Activated T-helper 1 cell treated with anti-CD3 and anti-CD28 coated beads, Interleukin-2, amount 50 U/mL, for 16 hours (primary cell): ENCODE measurements around the gene ZNF761.
A peak's percentile ranks its signal among the peaks of the same experiment; 100 is the strongest.
"Not testable (repeated sequence)": the region's sequence is repeated elsewhere in the genome, so short reads cannot be mapped to it uniquely, and the experiment has no call there.

Experiments used
- DNase-seq, 2 donors: peaks; one replicate each; pipeline ENCODE4 v3.0.0-alpha.2; 2020; ENCODE audit warnings: low read depth in 1 of 2, low spot score in 1 of 2

Gene ZNF761

DNA sequence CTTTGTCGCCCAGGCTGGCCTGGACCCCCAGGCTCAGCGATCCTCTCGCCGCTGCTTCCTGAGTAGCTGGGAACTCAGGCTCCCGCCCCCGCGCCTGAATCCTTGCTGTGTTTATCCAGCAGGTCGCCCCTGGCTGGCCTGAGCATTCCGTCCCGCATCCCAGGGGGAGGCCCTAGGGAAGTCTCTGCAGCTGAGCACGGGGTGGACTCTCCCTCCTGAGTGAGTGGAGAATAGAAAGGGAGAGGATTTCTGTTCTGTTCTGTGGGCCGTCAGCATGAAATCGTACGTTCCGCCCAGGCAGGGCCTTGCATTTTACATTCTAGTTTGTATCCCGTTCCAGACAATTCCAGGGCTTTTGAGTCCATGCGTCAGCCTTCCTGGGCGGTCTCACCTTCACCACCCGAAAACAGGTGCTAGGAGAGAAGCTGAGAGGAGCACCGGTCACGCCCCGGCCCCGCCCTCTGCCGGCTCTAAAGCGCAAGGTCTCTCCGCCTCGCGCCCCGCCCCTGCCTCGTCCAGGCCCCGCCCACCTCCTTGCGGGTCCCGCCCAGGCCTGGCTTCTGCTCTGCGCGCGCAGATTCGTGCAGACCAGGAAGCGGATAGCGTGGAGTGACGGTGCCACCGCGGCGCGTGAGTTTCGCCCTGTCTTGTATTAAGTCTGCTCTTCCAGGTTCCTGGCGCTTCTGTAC, at the start of gene ZNF761:
ZNF761 (plus strand) TSS at position 586 of the 689 bp plus-strand sequence. CDS start 15,285 bp downstream, outside the sequence.
- peak; percentile 97 to 98 for DNase-seq

DNA sequence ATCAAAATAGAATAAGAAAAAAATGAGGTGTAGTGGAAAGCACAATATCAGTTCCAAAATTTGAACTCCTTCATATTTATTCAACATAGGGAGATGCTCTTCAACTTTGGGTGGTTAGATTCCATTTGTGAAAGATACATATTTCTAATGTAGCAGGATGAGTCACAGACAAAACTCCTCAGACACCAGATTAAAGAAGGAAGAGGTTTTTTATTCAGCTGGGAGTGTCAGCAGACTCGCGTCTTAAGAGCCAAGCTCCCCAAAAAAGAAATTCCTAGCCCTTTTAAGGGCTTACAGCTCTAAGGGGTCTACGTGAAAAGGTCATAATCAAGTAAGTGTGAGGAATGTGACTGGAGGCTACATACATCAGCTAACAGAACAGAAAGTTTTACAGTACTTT, 43.6 kb upstream of the ZNF761 start:
- no peak for DNase-seq

DNA sequence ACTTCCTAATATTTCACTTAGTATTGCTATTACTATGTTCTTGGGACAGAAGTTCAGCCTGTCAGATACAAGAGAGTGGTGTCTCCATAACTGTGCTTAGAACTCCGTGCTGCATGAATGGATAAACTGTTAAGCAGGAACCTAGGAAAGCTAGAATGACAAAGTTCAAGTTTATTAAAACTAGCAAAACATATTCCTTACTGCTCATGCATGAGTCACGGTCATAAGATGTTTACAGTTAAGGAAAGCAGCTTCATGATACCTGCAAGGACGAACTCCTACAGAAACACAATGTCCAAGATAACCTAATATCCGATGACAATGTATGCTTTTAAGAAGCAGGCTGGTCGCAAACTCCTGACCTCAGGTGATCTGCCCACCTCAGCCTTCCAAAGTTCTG, 42.9 kb upstream of the ZNF761 start:
- no peak for DNase-seq

DNA sequence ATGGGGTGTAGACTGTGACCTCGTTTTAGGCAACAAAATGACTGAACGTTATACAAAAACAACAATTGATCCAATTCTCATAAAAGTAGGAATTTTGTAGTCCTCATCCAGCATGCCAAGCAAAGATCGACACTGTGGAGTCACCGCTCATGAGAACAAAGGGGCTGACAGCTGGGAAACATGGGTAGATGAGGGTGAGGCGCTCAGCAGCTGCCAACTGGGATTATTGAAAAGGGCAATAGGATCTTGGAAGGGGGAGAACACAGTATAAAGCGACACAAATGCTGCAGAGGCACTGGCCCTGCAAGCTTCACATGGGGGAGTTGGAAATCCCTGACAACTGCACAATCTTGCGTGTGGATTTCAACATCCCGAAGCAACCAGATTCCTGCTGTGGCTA, 42.2 kb upstream of the ZNF761 start:
- DNase-seq, result no peak

DNA sequence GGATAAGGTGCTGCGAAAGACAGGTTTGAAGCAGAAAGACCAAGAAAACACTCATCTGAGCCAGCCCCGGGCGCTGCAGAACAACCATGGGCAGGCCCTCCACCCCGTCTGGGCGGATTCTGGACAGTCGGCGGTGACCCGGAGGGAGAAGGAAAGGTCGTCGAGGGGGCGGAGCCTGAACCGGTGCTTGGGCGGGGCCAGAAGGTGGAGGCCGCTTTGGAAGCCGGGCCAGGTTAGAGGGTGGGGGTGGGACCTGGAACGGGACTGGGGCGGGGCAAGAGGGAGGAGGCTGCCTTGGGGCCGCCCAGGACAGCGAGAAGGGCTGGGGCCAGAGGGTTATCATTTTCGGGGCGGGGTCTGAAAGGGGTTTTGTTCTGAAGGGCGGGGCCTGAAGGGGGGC, 41.8 kb upstream of the ZNF761 start:
- no peak for DNase-seq

DNA sequence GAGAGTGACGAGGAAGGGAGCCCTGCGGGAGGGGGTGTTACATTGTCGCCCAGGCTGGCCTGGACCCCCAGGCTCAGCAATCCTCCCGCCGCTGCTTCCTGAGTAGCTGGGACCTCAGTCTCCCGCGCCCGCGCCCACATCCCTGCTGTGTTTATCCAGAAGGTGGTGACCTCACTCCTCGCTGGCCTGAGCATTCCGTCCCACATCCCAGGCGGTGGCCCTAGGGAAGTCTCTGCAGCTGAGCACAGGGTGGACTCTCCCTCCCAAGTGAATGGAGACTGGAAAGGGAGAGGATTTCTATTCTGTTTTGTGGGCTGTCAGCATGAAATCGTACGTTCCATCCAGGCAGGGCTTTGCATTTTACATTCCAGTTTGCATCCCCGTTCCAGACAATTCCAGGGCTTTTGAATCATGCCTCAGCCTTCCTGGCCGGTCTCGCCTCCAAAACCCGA, 37.2 kb upstream of the ZNF761 start:
- DNase-seq, result no peak

DNA sequence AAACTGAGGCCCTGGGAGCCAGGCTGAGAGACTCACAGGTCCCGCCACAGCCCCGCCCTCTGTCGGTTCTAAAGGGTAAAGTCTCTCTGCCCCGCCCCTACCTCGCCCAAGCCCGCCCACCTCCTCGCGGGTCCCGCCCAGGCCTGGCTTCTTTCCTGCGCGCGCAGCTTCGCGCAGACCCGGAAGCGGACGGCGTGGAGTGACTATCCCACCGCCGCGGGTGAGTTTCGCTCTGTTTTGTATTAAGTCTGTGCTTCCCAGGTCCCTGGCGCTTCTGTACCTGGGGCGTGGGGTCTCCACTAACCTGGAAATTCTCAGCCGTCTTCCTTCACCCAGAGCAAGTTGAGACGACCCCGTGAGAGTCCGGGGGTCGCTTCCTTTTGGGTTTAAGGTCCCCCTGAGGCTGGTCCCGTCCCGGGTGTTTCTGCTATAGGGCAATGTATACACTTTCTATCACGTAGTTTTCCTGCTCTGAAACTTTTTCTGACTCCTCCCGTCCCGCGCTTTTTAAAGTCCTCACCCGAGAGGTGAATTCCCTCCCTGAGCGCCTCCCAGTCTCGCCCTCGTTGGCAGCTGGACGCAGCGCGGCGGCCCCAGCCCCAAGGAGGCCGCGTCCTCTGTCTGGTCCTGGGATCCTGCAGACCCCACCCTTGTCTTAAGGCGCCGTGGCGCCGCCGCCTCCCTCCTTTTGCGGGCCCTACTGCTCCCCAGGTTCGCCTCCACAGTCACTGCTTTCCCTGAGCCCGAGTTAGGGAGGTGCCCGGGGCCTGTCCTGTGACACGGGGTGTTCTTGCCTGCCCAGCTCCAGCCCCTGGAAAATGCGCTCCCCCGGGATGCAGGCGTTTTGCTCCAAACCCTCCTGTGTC, 36.6 kb upstream of the ZNF761 start, which contains the start of gene ZNF765:
ZNF765 (plus strand) TSS at position 176 of the 866 bp plus-strand sequence. CDS start 2,867 bp downstream, outside the sequence.
- peak; percentile 96 for DNase-seq

DNA sequence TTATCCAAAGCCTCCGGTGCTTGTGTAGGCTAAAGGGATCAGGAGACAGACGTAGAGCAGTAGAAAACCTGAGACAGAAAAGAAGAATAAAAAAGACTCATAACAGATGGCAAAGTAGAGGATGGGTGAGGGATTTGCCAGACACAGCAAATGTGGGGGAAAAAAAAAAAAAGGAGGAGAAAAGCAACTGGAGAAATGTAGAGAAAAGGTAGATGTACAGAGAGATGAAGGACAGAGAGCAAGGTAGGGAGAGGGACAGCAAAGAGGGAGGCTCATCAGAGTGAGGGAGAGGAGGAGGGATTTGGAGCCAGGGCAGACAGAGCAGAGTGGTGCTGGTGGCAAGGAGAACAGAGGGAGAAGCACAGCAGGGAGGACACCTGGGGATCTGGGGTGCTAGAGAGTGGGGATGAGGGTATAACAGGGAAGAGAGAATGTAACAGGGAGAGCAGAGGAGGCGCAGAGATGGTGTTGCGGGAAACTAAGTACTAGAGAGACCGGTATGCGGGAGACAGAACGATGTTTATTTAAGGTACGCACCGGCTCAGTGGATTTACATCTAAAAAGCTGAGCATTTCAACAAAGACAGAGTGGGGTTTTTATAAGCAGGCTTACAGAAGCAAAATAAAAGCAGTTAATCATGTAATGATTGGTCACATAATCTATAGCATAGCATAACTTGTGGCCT, 35.8 kb upstream of the ZNF761 start:
- DNase-seq, result not testable (repeated sequence)

DNA sequence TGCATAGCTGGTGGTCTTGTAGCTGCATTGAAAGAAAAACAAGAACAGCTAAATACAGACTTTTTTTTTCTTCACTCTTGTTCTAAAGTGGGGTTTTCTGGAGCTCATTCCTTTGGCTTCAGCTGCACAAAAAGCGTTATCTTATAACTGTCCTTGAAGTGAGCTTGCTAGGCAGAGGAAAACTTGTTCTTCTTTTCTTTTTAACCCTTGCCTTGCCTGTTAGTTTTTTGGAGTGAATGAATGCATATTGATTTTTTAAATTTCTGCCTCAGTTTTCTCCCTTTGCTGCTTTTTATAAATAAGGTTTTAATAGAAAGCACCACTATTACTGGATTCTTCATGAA, 35.3 kb upstream of the ZNF761 start:
- DNase-seq, result no peak

DNA sequence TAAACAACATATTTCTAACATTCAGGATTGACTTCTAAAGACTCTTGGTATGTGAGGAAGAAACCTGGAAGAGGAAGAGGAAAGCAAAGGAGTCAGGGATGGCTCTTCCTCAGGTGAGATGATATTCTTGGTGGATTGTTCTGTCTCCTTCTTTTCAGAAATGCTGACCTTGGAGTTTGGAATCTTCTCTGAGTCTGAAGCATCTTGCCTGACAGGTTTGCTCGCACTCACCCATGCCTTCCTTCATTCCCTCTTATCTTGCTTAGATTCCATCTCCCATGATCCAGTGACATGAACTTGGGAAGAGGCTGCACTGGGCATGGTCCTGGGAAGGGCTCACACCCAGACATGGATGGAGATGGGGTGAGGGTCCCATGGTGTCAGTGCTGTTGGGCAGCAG, 33.9 kb upstream of the ZNF761 start:
- not testable (repeated sequence) for DNase-seq

DNA sequence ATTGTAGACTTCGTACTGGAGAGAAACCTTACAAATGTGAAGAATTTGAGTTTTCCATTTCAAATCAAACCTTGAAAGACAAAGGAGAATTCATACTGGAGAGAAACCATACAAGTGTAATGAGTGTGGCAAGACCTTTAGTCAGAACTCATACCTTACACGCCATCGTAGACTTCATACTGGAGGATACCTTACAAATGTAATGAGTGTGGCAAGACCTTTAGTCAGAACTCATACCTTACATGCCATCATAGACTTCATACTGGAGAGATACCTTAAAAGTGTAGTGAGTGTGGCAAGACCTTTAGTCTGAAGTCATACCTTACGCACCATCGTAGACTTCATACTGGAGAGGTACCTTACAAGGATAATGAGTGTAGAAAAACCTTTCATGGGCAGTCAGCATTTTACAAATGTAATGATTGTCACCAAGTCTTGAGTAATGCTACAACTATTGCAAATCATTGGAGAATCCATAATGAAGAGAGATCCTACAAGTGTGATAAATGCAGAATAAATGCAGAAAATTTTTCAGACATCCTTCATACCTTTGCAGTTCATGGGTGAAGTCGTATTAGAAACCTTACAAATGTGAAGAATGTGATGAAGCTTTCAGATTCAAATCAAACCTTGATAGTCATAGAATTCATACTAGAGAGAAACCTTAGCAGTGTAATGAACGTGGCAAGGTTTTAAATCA, 22.1 kb upstream of the ZNF761 start:
- no peak for DNase-seq

DNA sequence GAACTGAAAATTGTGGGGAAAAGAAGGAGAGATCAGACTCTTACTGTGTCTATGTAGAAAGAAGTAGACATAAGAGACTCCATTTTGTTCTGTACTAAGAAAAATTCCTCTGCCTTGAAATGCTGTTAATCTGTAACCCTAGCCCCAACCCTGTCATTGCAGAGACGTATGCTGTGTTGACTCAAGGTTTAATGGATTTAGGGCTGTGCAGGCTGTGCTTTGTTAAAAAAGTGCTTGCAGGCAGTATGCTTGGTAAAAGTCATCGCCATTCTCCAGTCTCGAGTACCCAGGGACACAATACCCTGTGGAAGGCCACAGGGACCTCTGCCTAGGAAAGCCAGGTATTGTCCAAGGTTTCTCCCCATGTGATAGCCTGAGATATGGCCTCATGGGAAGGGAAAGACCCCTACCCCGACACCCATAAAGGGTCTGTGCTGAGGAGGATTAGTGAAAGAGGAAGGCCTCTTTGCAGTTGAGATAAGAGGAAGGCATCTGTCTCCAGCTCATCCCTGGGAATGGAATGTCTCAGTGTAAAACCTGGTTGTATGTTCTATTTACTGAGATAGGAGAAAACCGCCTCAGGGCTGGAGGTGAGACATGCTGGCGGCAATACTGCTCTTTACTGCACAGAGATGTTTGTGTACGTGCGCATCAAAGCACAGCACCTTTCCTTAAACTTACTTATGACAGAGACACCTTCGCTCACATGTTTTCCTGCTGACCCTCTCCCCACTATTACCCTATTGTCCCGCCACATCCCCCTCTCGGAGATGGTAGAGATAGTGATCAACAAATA, 11.1 kb upstream of the ZNF761 start:
- DNase-seq, result not testable (repeated sequence)

DNA sequence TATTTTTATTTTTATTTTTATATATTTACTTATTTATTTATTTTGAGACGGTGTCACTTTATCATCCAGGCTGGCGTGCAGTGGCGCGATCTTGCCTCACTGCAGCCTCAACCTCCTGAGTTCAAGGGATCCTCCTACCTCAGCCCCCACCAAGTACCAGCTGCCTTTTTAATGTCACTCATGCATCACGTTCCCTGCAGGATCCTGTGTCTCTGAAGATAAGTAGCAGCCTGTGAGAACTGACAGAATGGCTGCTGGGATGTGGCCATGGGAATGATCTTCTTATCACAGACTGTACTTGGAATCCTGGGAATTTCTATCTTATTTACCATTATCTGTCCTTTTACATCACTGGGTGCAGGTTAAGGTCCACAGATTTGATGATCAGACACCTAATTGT, 9.2 kb upstream of the ZNF761 start:
- no peak for DNase-seq

DNA sequence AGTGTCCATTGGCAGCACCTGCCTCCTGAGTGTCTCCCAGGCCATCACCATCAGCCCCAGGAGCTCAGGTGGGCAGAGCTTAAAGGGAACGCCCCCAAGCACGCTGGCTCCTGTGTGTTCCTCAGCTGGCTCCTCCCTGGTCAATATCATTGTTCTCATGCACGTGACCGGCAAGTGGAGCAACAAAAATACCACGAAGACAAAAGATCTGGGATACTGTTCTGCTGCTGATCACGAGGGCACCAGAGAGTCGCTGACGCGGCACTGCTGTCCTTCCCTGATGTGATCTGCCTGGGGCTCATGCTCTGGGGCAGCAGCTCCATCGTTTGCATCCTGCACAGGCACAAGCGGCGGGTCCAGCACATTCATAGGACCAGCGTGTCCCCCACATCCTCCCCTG, 8.7 kb upstream of the ZNF761 start:
- not testable (repeated sequence) for DNase-seq

DNA sequence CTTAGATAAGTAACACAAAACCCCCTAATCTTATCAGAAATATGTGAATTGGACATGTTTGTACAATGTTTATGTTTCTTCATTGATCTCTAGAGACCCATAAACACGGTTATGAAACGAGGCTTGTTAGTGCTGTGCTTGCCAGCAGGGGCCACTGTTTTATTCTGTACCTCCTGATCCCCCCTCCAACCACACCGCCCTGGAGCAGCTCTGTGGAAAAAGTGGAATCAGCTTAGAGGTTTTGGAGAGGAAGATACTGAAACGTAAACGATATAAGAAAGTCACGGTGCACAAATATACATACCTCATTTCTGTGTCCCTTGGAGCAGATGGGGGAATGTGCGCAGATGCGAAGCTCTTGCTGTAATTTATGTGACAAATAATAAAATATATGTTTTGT, 8.1 kb upstream of the ZNF761 start:
- not testable (repeated sequence) for DNase-seq

DNA sequence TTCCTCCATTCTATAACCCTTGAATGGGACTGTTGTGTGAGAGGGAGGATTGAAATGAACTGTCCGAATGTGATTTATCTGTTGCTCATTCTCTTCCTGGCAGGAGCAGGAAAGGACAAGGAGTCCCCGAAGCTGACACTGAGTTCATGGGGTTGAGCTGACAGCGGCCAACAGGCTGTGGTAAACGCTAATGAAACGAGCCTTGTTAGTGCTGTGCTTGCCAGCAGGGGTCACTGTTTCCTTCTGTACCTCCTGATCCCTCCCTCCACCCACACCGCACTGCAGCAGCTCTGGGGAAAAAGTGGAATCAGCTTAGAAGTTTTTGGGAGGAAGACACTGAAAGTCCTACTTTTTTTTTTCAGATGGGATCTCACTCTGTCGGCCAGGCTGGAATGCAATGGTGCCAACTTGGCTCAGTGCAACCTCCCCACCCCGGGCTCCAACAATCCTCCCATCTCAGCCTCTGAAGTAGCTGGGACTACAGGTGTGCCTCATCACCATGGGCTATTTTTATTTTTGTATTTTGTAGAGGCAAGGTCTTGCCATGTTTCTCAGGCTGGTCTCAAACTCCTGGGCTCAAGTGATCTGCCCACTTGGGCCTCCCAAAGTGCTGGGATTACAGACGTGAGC, 6.7 kb upstream of the ZNF761 start:
- peak; percentile 35 to 45 for DNase-seq

DNA sequence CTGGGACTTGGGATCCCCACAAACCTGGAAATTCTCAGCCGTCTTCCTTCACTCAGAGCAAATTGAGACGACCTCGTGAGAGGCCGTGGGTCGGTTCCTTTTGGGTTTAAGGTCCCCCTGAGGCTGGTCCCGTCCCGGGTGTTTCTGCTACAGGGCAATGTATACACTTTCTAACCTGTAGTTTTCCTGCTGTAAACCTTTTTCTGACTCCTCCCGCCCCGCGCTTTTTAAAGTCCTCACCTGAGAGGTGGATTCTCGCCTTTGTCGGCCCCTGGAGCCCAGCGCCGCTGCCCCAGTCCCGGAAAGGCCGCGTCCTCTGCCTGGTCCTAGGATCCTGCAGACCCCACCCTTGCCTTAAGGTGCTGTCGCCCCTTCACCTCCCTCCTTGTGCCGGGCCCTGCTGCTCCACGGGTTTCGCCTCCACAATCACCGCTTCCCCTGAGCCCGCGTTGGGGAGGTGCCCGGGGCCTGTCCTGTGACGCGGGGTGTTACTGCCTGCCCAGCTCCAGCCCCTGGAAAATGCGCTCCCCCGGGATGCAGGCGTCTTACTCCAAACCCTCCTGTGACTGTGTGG, 391 bp downstream of the ZNF761 start:
- no peak for DNase-seq

DNA sequence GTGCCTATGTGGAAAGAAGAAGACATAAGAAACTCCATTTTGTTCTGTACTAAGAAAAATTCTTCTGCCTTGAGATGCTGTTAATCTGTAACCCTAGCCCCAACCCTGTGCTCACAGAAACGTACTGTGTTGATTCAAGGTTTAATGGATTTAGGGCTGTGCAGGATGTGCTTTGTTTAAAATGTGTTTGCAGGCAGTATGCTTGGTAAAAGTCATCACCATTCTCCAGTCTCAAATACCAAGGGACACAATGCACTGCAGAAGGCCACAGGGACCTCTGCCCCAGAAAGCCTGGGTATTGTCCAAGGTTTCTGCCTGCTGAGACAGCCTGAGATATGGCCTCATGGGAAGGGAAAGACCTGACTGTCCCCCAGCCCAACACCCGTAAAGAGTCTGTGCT, 12.0 kb downstream of the ZNF761 start:
- not testable (repeated sequence) for DNase-seq

DNA sequence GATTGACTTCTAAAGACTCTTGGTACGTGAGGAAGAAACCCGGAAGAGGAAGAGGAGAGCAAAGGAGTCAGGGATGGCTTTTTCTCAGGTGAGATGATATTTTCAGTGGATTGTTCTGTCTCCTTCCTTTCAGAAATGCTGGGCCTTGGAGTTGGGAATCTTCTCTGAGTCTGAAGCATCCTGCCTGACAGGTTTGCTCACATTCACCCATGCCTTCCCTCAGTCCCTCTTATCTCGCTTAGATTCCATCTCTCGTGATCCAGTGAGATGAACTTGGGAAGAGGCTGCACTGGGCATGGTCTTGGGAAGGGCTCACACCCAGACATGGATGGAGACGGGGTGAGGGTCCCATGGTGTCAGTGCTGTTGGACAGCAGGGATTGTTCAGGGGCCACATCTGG, 15.4 kb downstream of the ZNF761 start:
- DNase-seq, result not testable (repeated sequence)
